WTC11 (cell line): ENCODE measurements around the gene CYTH3. TPM values are rescaled to one million over a fixed set of nuclear protein-coding genes. Genes with fewer than 3 reads are reported as not detected.

ENCODE experiments used
- ATAC-seq: fragments of 200-7000 bp; cut with Tn5 transposase; 2 replicates; pipeline ENCODE4 v1.10.0; 2021; ENCODE audit warnings: mild to moderate bottlenecking, moderate library complexity
- CTCF ChIA-PET: fragments of 300-600 bp; sonication (Branson Sonifier 250); formaldehyde crosslinking; loops from one replicate; lab custom pipeline; 2021; ENCODE audit warnings: antibody characterized with exemption; lab: Charles Lee
- POLR2A ChIA-PET: fragments of 350-600 bp; sonication (Branson Sonifier 250); formaldehyde crosslinking; loops from one replicate; lab custom pipeline; 2021; ENCODE audit warnings: antibody characterized with exemption; lab: Charles Lee
- DNase-seq: peaks from one replicate; pipeline ENCODE4 v3.0.0; 2021; ENCODE audit warnings: low spot score
- H3K27ac Mint-ChIP-seq: 2 replicates; pipeline ENCODE4 v1.8.0; 2021; ENCODE audit warnings: mixed read lengths
- H3K27me3 Mint-ChIP-seq: 2 replicates; pipeline ENCODE4 v1.8.0; 2021; ENCODE audit warnings: low read depth, mild to moderate bottlenecking, moderate library complexity, mixed read lengths
- H3K36me3 Mint-ChIP-seq: 2 replicates; pipeline ENCODE4 v1.8.0; 2021; ENCODE audit warnings: mixed read lengths
- H3K4me1 Mint-ChIP-seq: 2 replicates; pipeline ENCODE4 v1.8.0; 2022; ENCODE audit warnings: mixed read lengths
- H3K4me3 Mint-ChIP-seq: 2 replicates; pipeline ENCODE4 v1.8.0; 2021; ENCODE audit warnings: mild to moderate bottlenecking, moderate library complexity, mixed read lengths
- H3K9me3 Mint-ChIP-seq: 2 replicates; pipeline ENCODE4 v1.8.0; 2021; ENCODE audit warnings: mixed read lengths
- CREM ChIP-seq: sonication (generic); formaldehyde crosslinking; IDR thresholded peaks from 2 replicates; pipeline ENCODE4 v1.8.1; 2022; ENCODE audit warnings: mild to moderate bottlenecking, missing genetic modification reagents, moderate library complexity
- EMX1 ChIP-seq: fragments of 250-450 bp; sonication (Bioruptor Pico); IDR thresholded peaks from 2 replicates; pipeline ENCODE4 v1.8.0; 2021; ENCODE audit warnings: mild to moderate bottlenecking
- ESRRA ChIP-seq: sonication (generic); formaldehyde crosslinking; IDR thresholded peaks from 2 replicates; pipeline ENCODE4 v1.8.1; 2022; ENCODE audit warnings: mild to moderate bottlenecking, missing genetic modification reagents, borderline replicate concordance
- FOXK1 ChIP-seq: sonication (generic); formaldehyde crosslinking; IDR thresholded peaks from 2 replicates; pipeline ENCODE4 v1.8.0; 2022; ENCODE audit warnings: mild to moderate bottlenecking, moderate library complexity, missing genetic modification reagents
- HMGA2 ChIP-seq: fragments of 250-450 bp; sonication (Bioruptor Pico); IDR thresholded peaks from 2 replicates; pipeline ENCODE4 v1.4.0; 2021; ENCODE audit warnings: mild to moderate bottlenecking, moderate library complexity
- IRF1 ChIP-seq: sonication (generic); formaldehyde crosslinking; IDR thresholded peaks from 2 replicates; pipeline ENCODE4 v1.8.0; 2023; ENCODE audit warnings: missing genetic modification reagents
- MXD4 ChIP-seq: fragments of 250-450 bp; sonication (Bioruptor Pico); IDR thresholded peaks from 2 replicates; pipeline ENCODE4 v1.8.0; 2021; ENCODE audit warnings: mild to moderate bottlenecking, moderate library complexity, borderline replicate concordance
- NFATC4 ChIP-seq: fragments of 250-450 bp; sonication (Bioruptor Pico); IDR thresholded peaks from 2 replicates; pipeline ENCODE4 v1.9.0; 2021; ENCODE audit warnings: mild to moderate bottlenecking
- NR3C1 ChIP-seq: sonication (generic); formaldehyde crosslinking; conservative IDR thresholded peaks from 2 replicates; pipeline ENCODE4 v1.8.1; 2023; ENCODE audit warnings: low read depth, mild to moderate bottlenecking, missing genetic modification reagents
- PRRX2 ChIP-seq: fragments of 250-450 bp; sonication (Bioruptor Pico); IDR thresholded peaks from 2 replicates; pipeline ENCODE4 v1.8.0; 2021; ENCODE audit warnings: mild to moderate bottlenecking
- SOX15 ChIP-seq: fragments of 250-450 bp; sonication (Bioruptor Pico); IDR thresholded peaks from 2 replicates; pipeline ENCODE4 v1.9.0; 2021; ENCODE audit warnings: mild to moderate bottlenecking
- SP1 ChIP-seq: sonication (generic); formaldehyde crosslinking; conservative IDR thresholded peaks from 2 replicates; pipeline ENCODE4 v1.8.1; 2022; ENCODE audit warnings: missing genetic modification reagents
- TEAD4 ChIP-seq: sonication (generic); formaldehyde crosslinking; IDR thresholded peaks from 2 replicates; pipeline ENCODE4 v1.8.0; 2022; ENCODE audit warnings: mild to moderate bottlenecking, missing genetic modification reagents
- ZMAT4 ChIP-seq: fragments of 250-450 bp; sonication (Bioruptor Pico); IDR thresholded peaks from 2 replicates; pipeline ENCODE4 v1.9.0; 2021; ENCODE audit warnings: mild to moderate bottlenecking
- ZNF263 ChIP-seq: sonication (generic); formaldehyde crosslinking; IDR thresholded peaks from 2 replicates; pipeline ENCODE4 v1.8.1; 2022; ENCODE audit warnings: low read depth, mild to moderate bottlenecking, moderate library complexity, missing genetic modification reagents
- ZNF425 ChIP-seq: fragments of 250-450 bp; sonication (Bioruptor Pico); conservative IDR thresholded peaks from 2 replicates; pipeline ENCODE4 v1.9.0; 2021; ENCODE audit warnings: mild to moderate bottlenecking
- ZNF671 ChIP-seq: fragments of 250-450 bp; sonication (Bioruptor Pico); IDR thresholded peaks from 2 replicates; pipeline ENCODE4 v1.8.0; 2021; ENCODE audit warnings: mild to moderate bottlenecking
- total RNA-seq: library from RNA; stranded (reverse); gene quantifications from 3 replicates; pipeline ENCODE4 v1.2.3, GENCODE V29; 2021
- TF ChIP-seq, protein P1 (sequence below): fragments of 250-450 bp; sonication (Bioruptor Pico); IDR thresholded peaks from 2 replicates; pipeline ENCODE4 v1.9.0; 2021; ENCODE audit warnings: mild to moderate bottlenecking, borderline replicate concordance
- TF ChIP-seq, protein P2 (sequence below): sonication (generic); formaldehyde crosslinking; IDR thresholded peaks from 2 replicates; pipeline ENCODE4 v1.8.1; 2022; ENCODE audit warnings: low read depth, mild to moderate bottlenecking, moderate library complexity, missing genetic modification reagents, borderline replicate concordance

Gene CYTH3
- total RNA-seq, 1 experiment from 2014 or later = 13.2 TPM

- no peak for TF ChIP-seq IRF1 (CRISPR knock-in tag)
These were observed 154.9 kb downstream of the CYTH3 start (continued) for GRCh38 chr7:6117533-6117932.

- Mint-ChIP-seq H3K27ac (no peak overlapping the region), H3K4me3 (no peak overlapping the region), H3K9me3 (peaks cover 3% of the 10 kb centered on the region)
- ChIA-PET CTCF (no interaction called here), POLR2A (no interaction called here)
- DNase-seq = no peak
- TF ChIP-seq, protein P1, sequence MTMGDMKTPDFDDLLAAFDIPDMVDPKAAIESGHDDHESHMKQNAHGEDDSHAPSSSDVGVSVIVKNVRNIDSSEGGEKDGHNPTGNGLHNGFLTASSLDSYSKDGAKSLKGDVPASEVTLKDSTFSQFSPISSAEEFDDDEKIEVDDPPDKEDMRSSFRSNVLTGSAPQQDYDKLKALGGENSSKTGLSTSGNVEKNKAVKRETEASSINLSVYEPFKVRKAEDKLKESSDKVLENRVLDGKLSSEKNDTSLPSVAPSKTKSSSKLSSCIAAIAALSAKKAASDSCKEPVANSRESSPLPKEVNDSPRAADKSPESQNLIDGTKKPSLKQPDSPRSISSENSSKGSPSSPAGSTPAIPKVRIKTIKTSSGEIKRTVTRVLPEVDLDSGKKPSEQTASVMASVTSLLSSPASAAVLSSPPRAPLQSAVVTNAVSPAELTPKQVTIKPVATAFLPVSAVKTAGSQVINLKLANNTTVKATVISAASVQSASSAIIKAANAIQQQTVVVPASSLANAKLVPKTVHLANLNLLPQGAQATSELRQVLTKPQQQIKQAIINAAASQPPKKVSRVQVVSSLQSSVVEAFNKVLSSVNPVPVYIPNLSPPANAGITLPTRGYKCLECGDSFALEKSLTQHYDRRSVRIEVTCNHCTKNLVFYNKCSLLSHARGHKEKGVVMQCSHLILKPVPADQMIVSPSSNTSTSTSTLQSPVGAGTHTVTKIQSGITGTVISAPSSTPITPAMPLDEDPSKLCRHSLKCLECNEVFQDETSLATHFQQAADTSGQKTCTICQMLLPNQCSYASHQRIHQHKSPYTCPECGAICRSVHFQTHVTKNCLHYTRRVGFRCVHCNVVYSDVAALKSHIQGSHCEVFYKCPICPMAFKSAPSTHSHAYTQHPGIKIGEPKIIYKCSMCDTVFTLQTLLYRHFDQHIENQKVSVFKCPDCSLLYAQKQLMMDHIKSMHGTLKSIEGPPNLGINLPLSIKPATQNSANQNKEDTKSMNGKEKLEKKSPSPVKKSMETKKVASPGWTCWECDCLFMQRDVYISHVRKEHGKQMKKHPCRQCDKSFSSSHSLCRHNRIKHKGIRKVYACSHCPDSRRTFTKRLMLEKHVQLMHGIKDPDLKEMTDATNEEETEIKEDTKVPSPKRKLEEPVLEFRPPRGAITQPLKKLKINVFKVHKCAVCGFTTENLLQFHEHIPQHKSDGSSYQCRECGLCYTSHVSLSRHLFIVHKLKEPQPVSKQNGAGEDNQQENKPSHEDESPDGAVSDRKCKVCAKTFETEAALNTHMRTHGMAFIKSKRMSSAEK (CRISPR knock-in tag) = no peak
- no peak for TF ChIP-seq ESRRA
- no peak for TF ChIP-seq SOX15 (CRISPR knock-in tag)
- TF ChIP-seq, protein P2, sequence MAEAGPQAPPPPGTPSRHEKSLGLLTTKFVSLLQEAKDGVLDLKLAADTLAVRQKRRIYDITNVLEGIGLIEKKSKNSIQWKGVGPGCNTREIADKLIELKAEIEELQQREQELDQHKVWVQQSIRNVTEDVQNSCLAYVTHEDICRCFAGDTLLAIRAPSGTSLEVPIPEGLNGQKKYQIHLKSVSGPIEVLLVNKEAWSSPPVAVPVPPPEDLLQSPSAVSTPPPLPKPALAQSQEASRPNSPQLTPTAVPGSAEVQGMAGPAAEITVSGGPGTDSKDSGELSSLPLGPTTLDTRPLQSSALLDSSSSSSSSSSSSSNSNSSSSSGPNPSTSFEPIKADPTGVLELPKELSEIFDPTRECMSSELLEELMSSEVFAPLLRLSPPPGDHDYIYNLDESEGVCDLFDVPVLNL (CRISPR knock-in tag) = no peak
- no peak for TF ChIP-seq NR3C1
- TF ChIP-seq SP1 = no peak
- TF ChIP-seq ZNF425 (CRISPR knock-in tag) = no peak
- no peak for TF ChIP-seq MXD4 (CRISPR knock-in tag)
- TF ChIP-seq NFATC4 = no peak
- TF ChIP-seq ZMAT4 (CRISPR knock-in tag) = no peak
- no peak for TF ChIP-seq FOXK1
- TF ChIP-seq CREM (CRISPR knock-in tag) = no peak
- TF ChIP-seq ZNF671 (CRISPR knock-in tag) = no peak
- no peak for TF ChIP-seq PRRX2 (CRISPR knock-in tag)
- no peak for TF ChIP-seq EMX1
- TF ChIP-seq TEAD4 (CRISPR knock-in tag) = no peak
- no peak for TF ChIP-seq HMGA2 (CRISPR knock-in tag)
- TF ChIP-seq ZNF263 (CRISPR knock-in tag) = no peak
- TF ChIP-seq, all 79 proteins: peak for 0
- no peak for ATAC-seq
- Mint-ChIP-seq H3K36me3 (peaks cover 76% of the 10 kb centered on the region), H3K27me3 (no peaks in the 10 kb centered on the region), H3K4me1 (no peaks in the 10 kb centered on the region)
These were observed 156.2 kb downstream of the CYTH3 start for GRCh38 chr7:6116211-6116610.

Other genes with a start within 250 kb of the CYTH3 start
- not detected in 3 replicates for gene ANKRD61, start 241.2 kb downstream of the CYTH3 start, total RNA-seq
- gene EIF2AK1, start 213.4 kb downstream of the CYTH3 start, total RNA-seq = 101 to 112 TPM (median 109 TPM) in 3 replicates
- 15.9 to 17.1 TPM (median 16.4 TPM) in 3 replicates for gene USP42, start 167.7 kb downstream of the CYTH3 start, total RNA-seq
- 20.0 to 22.5 TPM (median 21.6 TPM) in 3 replicates for gene FAM220A, start 76.3 kb upstream of the CYTH3 start, total RNA-seq
- gene RAC1, start 101.9 kb upstream of the CYTH3 start, total RNA-seq = 260 to 281 TPM (median 260 TPM) in 3 replicates
- 32.7 to 38.7 TPM (median 33.6 TPM) in 3 replicates for gene DAGLB, start 175.3 kb upstream of the CYTH3 start, total RNA-seq
- 79.4 to 84.3 TPM (median 79.9 TPM) in 3 replicates for gene KDELR2, start 211.5 kb upstream of the CYTH3 start, total RNA-seq